OCI-LY1 (cell line): ENCODE results near the gene SYNPO2.
"Not testable (repeated sequence)": the region's sequence is repeated elsewhere in the genome, so short reads cannot be mapped to it uniquely, and the experiment has no call there.

Source experiments
- EZH2 ChIP-seq: fragments of 200-600 bp; sonication (generic), shearing (Covaris generic); IDR thresholded peaks from 2 replicates; pipeline ENCODE4 v1.8.0; 2017; ENCODE audit warnings: borderline replicate concordance, mixed run types, mild to moderate bottlenecking, antibody characterized with exemption, low read length, moderate library complexity, mixed read lengths
- TF ChIP-seq, protein P1 (sequence below): fragments of 200-600 bp; sonication (generic), shearing (Covaris generic); IDR thresholded peaks from 2 replicates; pipeline ENCODE4 v1.5.1; 2017; ENCODE audit warnings: mild to moderate bottlenecking, antibody characterized with exemption, low read length, moderate library complexity, mixed read lengths

DNA sequence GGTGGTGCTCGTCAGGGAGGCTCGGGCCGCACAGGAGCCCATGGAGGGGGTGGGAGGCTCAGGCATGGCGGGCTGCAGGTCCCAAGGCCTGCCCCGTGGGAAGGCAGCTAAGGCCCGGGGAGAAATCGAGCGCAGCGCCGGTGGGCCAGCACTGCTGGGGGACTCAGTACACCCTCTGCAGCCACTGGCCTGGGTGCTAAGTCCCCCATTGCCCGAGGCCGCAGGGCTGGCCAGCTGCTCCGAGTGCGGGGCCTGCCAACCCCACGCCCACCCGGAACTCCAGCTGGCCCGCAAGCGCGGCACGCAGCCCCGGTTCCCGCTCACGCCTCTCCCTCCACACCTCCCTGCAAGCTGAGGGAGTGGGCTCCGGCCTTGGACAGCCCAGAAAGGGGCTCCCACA lies 88.4 kb downstream of the SYNPO2 start:
- TF ChIP-seq, protein P1, sequence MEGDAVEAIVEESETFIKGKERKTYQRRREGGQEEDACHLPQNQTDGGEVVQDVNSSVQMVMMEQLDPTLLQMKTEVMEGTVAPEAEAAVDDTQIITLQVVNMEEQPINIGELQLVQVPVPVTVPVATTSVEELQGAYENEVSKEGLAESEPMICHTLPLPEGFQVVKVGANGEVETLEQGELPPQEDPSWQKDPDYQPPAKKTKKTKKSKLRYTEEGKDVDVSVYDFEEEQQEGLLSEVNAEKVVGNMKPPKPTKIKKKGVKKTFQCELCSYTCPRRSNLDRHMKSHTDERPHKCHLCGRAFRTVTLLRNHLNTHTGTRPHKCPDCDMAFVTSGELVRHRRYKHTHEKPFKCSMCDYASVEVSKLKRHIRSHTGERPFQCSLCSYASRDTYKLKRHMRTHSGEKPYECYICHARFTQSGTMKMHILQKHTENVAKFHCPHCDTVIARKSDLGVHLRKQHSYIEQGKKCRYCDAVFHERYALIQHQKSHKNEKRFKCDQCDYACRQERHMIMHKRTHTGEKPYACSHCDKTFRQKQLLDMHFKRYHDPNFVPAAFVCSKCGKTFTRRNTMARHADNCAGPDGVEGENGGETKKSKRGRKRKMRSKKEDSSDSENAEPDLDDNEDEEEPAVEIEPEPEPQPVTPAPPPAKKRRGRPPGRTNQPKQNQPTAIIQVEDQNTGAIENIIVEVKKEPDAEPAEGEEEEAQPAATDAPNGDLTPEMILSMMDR = not testable (repeated sequence)
- TF ChIP-seq EZH2 = not testable (repeated sequence)
